Stromal cell of bone marrow (primary cell): ENCODE data around the gene MMEL1.

ENCODE experiments used
- DNase-seq: peaks from one replicate; pipeline ENCODE4 v3.0.0-alpha.2; 2012; ENCODE audit warnings: low read depth

The MMEL1 gene

DNA sequence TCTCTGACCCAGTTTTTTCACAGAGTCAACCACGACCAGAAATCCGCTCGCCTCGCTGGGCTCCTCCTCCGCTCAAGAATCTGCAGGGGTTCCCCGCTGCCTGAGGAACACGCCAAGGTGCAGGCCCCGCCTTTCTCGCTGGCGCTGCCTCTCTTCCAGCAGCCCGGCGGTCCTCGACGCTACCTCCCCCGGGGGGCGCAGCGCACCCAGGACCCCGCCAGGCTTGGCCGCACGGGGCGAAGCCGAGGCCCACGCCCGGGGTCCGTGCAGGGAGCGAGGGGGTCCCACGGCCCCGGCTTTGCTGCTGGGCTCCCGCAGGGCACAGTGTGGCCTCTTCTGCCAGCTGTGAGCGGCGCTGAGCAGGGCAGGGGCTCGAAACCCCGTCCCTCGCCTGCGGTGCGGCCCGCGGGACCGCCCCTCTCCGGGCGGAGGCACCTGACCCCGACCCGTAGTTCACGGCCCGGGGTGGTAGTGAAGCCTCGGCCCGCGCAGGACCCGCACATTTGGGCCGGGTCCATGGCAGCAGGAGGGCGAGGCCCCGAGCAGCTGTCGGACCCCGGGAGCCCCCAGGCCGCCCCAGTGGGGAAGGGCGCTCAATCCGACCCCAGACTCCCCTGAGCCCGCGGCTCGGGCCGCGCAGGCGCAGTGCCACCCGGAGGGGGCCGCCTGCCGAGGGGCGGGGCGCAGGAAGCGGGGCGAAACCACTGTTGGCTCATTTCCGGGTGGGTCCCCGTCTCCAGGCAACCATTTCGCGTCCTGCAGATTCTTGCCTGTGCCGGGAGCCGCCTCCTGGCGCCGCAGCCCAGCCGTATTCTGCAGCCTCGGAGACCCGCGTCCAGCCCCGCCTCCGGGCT is 10.0 kb upstream of the MMEL1 start:
- peak; percentile 80 for DNase-seq

DNA sequence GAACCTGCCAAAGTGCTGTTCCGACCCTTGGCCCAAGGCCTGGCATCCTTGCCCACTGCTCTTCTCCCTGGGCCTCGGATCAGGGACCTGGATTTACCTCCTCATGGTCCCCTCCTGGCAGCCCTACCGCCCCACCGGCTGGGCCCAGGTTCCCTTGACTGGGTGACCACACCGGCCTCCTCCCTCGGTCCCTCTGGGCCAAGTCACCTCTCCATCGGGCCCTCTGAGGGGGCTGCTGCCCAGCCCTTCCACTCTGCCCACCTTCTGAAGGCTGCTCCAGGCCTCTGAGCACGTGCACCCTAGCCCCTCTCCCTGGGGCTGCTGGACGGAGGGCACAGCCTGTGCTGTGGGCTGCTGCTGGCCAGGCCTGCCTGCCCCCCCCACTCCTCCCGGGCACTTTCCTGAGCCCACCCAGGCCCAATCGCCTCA is 9.3 kb upstream of the MMEL1 start:
- no peak for DNase-seq

DNA sequence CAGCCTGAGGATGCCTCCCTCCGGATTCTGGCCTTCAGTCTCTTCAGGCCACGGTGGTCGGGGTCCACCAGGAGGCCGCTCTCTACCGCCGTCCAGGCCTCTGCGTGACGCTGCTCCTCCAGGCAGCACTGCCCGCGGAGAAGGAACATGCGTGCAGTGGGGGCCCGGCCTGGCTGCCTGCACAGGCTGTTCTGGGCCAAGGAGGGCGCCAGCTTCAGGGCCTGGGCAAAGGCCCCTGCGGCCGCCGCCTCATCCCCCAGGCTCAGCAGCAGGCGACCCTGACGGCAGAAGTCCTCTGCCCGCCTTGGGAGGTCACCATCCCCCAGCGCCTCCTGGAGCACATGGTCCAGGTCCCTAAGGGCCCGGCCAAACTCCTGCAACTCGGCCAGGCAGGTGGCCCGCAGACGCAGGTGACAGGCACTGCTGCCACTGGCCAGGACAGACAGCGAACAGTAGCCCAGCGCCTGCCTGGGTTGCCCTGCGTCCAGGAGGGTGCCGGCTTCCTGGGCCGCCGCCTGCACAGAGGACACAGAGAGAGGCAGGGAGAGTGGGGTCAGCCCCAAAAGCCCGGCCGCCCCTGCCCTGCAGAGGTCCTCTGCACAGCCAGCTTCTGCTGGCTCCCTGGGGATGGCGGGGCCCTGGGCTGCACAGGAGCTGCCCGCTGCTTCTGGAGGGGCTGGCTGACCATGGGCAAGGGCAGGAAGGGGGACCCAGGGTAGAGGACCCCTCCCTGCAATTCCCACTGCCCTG is 8.7 kb upstream of the MMEL1 start:
- no peak for DNase-seq

DNA sequence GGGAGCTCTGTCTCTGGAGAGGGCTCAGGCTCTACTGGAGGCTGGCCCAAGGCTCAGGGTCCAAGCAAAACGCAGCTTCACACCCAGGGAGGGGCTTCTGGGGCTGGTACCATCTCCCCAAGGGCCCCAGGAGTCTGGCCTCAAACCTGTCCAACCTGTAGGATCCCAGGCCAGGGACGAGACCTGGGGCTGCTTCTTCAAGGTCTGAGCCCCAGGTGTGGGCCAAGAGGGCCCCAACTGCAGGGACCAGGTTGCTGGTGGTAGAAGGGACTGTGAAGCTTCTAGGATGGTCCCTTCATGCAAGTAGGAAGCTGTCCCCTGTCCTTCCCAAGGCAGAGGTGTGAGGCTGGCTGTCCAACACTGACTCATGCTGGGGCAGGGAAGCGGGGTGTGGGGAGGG is 7.8 kb upstream of the MMEL1 start:
- no peak for DNase-seq

DNA sequence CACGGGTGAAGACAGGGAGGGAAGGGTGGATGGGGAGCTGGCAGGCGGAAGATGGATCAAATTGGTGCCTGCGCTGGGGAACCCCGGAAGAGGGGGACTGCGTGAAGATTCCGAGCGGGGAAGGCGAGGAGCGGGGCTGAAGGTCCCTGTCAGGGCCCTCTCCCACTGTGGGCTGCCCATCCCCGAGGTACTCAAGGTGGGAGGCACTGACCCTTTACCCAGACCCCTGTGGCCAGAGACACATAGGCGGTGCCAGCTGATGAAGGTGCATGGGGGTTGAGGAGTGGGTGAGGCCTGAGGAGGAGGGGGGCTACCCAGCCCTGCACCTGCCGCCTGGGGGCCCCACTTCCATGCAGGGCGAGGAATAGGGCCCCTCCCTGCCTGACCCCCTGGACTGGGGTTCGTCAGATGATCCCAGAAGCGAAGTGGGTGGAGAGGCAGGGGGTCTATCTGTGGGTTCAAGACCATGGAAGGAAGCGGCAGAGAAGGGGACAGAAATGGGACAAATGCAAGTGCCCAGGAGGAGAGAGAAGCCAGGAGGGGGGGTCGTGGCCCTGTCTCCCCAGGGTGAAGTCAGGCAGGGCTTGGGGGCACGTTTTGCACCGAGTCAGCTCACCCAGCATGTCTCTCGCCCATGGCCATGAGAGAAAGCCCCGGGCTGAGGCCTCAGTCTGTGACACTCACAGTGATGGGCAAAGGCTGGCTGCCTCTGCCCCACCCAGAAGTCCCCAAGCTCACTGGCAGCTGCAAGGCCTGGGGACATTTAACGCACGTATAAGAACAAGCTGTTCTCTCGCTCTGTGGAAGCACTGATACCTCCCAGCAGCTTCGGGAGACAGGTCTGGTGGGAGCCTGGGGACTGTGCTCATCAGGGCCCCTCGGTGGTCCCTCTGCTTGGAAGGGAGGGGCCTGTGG is 7.0 kb upstream of the MMEL1 start:
- DNase-seq = no peak

DNA sequence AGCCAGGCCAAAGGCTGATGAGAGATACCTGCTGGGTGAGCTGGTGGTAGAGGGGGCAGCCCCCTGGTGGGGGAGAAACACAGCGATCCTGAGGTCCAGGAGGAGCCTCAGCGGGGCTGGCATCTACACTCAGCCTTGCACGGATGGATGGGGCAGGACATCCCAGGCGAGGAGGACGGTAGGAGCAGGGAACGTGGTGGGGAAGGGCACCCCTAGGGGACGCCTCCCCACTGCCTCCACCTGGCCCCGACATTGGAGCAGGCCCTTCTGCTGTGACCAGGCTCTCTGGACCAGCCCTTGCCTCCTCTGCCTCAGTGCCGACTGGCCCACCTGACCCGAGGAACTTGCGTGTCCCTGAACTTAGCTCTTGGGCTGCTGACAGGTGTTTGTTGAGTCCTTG is 6.4 kb upstream of the MMEL1 start:
- DNase-seq = no peak

DNA sequence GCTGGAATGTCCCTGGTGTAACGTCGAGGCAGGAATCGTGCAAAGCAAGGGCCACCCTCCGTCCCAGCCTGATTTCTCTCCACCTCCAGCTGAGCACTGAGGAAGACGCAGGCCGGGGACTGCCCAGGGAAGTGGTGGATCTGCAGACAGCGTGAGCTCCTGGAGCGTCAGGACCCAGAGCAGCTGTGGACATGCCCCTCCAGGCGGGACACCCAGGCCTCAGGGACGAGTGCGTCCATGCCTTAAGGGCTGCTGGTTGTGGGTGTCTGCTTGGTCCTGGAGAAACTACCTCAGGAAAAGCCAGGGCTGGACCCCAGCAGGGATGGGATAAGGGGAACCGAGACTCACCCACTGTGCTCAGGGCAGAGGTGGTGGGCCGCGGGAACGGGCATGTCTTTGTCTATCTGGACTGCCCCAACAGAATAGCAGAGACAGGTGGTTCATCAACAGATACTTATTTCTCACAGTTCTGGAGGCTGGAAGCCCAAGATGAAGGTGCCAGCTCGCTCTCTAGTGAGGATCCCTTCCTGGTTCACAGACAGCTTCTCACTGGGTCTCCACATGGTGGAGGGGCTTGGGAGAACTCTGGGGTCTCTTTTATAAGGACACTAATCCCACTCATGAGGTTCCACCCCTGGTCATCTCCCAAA is 5.8 kb upstream of the MMEL1 start:
- no peak for DNase-seq

DNA sequence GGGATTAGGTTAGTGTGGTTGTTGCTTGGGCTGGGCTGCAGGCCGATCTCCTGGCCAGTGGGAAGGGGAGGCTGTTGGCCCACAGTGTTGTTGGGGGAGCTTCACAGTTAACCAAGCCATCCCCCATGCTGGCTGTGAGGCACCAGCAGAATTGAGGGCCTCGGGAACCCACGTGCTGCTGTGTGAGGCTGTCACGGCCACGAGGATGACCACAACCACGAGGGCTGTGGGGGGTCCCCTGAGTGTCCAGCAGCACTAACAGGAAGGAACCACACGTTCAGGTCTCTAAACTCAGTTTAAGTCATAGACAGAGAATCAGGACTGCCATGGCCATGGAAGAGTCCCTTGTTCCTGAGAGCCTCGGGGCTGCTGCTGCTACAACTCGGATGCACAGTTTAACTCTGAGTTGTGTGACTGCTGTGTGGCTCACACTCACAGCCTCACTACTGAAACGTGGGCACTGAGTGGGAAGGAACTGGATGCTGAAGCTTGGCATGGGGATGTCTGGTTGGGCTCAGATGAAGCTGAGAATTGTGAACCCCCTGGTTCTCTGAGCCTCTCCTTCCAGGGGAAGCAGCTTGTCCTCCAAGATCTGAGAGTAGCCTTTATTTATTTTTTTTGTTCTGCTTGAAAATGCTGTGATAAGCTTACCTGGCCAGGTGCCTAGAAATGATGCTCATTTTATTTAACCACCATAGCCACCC is 4.8 kb upstream of the MMEL1 start:
- DNase-seq = no peak

DNA sequence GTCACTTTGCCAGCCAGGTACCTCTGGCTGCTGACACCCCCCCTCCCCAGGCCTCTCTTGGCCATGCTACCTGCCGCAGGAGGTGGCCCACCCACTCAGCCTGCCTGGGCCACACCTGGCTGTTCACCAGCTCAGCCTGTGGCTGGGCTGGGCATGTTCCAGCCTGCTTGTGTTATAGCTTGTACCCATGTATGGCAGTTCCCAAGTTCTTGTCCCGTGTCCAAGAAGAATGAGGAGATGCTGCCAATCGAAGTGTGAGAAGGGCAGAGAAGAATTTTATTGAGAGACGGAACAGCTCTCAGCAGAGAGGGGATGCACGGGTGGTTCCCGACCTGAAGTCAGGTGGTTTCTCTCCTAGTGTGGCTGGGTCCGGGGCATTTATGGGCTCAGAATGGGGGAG is 3.9 kb upstream of the MMEL1 start:
- DNase-seq = no peak

DNA sequence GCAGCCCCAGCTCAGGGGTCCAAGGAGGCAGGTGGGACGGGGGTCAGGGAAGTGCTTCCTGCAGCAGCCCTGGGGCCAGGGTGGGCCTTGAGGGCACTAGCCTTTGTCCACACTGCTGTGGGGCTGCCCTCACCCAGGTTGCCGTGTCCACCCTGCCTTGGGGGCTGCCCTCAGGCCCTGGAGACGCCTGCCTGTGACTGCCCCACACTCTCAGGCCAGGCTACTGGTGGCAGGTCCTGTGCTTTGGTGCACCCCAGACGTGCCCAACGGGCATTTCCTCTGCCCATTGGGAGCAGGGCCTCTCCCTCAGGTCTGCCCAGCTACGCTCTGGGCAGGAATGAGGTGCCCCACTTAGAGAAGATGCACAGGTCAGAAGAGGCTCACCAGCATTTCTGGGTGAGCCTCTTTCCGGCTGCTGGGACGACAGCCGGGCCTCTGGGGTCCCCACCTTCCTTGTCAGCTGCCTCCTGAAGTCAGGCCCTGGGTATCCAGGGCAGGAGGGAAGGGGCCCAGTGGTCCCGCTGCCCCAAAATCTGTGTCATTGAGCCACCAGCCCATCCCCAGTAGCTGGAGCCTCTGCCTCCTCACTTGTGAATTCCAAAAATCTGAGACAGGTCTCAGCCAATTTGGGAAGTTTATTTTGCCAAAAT is 2.7 kb upstream of the MMEL1 start:
- DNase-seq = no peak

DNA sequence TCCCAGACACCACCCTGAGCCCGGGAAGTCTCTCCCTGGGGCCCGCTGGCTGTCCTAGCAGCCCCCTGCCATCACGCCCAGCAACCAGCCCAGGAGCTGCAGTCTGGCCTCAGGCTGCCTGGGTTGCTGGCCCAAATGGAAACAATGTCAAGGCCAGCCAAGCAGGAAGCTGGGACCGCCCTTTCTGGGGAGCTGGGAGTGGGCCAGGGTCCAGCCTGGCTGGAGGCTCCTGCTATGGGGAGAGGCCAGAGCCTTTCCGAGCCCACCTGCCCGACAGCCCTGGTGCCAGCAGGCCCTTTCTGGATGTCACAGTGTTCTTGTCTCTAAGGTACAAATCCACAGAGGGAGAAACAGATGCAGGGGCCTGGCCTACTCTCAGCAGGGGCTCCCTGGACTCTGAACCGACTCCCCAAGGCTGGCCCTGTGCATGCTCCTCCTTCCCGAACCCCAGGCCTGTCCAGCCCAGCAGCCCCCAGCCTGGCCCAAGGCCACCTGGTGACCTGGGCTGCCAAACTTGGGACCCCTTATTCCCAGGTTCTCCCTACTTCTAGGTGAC is 1.2 kb upstream of the MMEL1 start:
- DNase-seq = no peak

DNA sequence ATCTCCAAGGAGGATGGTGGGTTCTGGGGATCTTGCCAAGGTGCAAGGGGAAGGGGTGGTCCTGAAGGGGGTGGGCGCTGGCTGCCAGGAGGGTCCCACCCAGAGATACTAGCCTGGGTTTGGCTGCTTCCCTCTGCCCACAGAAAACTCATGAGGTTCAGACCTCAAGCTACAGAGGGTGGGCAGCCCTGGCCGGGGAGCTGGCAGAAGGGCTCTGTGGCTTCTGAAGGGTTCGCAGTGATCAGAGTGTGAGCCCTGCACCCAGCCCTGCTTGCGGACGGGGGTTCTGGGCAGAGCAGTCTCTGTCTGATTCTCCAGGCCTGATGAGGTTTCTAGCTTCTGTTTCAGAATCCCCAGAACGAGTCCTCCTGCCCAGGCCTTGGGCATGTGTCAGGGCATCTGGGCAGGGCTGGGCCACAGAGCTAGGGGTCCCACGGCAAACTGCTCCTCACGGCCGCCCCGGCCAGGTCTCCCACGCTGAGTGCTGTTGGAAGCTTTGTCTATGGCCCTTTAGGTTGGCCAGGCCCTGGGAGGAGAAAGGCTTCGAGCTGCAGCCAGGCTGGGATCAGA is 635 bp upstream of the MMEL1 start:
- no peak for DNase-seq

DNA sequence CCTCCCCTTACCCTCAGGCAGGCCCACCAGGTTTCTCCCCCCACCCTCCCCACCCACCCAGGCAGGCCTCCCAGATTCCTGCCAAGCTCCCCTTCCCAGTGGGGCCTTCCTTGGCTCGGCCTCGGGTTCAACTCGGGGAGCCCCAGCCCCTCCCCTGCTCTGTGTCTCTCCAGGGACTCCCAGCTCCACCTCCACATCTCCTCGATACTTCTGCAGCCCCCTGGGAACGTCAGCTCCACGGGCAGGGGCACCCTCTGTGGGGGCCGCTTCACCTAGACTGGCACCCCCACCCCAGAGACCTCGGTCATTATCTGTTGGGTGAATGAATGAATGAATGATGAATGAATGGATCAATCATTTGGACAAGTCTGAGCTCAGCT is 775 bp downstream of the MMEL1 start:
- DNase-seq = no peak

DNA sequence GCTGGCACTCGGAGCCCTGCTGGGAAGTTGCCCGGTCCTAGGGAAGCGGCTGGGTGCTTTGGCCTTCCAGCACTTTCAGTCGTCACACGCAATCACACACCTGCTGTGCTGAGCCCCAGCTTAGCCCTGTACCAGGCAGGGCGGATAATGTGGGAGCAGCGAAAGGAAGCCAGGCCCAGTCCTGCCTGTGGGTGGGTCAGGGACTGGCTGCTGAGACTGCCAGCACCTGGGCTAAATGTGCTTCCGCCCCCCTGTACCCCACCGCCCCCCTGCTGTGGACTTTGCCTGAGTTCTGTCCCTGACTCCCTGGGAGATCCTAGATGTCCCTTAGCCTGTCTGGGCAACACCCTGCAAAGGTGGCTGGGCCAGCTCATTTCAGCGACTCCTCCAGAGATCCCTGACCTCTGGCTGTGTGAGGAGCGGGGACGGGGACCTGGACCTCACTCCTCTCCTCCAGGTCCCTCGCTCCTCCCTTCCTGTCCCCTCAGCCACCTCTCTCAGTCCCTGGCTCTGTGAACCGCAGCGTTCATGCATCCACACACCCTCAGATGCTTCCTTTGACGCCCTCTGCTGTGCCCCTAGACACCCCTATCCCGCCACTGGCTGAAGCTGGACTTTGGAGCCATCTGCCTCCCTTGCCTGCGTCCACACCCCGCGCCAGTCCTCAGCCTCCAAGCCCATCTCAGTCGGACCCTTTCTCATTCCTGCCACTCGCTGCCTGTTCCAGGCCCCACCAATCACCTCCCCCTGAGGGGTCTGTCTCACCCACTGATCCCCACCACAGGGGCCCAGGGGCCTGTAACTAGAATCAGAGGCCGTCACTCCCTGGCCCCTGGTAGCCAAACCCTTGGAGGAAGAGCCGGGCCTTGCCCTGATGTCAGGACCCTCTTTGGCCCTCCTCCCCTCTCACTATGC is 1.4 kb downstream of the MMEL1 start:
- no peak for DNase-seq

DNA sequence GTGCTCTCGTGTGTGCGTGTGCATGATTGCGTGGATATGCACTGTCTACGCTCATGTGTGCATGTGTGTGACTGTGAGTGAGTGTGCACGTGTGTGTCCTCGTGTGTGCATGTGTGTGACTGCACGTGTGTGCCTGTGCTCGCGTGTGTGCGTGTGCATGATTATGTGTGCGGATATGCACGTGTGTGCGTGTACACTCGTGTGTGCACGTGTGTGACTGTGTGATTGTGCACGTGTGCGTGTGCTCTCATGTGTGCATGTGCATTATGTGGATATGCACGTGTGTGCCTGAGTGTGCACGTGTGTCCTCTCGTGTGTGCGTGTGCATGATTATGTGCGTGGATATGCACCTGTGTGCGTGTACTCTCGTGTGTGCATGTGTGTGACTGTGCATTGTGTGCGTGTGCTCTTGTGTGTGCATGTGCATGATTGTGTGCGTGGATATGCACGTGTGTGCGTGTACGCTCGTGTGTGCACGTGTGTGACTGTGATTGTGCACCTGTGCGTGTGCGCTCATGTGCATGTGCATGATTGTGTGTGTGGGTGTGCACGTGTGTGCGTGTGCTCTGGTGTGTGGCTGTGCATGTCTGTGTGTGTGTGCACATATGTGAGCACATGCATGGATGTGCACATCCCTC is 2.2 kb downstream of the MMEL1 start:
- no peak for DNase-seq

DNA sequence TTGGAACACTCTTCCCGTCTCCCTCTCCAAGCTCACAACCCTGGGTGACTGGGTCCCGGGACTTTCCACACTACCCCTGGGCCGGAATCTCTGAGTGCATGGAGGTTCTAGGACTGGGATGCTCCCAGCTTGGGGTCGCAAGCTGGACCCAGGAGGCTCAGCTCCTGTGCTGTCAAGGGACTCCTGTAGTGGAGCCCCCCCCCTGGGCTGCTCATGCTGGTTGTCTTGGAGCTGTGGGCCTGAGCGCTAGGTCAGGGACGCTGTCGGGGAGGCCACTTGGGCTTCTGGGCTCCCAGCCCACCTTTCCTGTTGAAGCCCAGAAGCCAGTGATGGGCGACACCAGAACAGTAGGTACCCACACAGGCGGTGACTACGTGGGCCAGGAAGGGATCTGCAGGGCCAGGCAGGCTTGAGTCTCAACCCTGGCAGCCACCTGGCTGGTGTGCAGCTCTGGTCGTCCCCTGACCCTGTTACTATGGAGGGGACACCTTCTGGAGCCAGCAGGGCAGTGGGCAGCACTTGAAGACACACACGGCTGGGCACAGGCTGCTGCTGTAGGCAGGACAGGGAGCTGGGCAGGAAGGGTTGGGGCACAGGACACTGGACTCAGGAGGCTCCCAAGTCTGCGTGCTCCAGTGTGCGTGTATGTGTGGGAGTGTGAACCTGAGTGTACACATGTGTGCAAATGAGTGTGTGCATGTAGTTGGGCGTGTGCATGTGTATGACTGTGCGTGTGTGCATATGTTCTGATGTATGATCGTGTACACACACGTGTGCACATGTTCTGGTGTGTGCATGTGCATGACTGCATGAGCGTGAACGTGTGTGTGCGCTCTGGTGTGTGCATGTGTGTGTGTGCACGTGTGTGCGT is 3.0 kb downstream of the MMEL1 start:
- no peak for DNase-seq

DNA sequence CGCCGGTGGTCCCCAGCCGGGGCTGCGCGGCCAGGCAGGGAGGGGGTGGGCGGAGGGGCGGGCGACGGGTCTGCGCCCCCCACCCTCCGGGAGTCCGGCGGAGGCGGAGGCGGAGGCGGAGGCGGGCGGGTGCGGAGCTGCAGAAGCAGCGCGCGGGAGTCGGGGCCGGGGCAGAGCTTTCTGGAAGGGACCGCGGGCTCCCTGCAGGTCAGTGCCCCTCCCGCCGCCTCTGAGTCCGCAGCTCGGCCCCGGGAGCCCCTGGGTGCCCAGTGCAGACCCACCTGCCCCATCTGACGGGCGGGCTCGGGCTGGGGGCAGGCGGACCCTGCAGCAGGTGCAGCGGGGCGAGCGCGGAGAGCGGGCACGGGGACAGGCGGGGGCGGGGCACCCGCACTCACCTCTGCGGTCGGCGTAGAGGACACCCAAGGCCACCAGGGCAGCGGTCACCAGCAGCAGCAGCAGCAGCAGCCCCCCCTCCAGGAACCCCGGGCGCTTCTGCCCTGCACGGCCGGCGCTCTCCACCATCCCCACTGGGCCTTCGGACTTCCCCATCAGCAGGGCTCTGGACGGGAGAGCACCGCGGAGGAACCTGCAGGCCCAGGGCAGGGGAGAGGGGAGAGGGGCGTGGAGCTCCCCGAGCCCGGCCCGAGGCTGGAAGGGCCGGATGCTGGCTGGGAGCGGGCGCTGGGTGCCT is 3.7 kb downstream of the MMEL1 start:
- no peak for DNase-seq
